SK-N-SH (cell line): ENCODE measurements around the gene AKTIP. TPM values are rescaled to one million over a fixed set of nuclear protein-coding genes. Genes with fewer than 3 reads are reported as not detected.

Experiments used
- CTCF ChIA-PET: fragments of 300-600, 350-600 bp; formaldehyde crosslinking; extraction: SDS; loops from one replicate; lab custom pipeline; 2021; lab: Yijun Ruan, JAX
- POLR2A ChIA-PET: fragments of 350-600 bp; sonication (Branson Sonifier 250); formaldehyde crosslinking; extraction: SDS; loops from one replicate; lab custom pipeline; 2020; ENCODE audit warnings: antibody characterized with exemption, inconsistent platforms; lab: Yijun Ruan, JAX
- DNase-seq: peaks from one replicate; pipeline ENCODE4 v3.0.0; 2012
- H2AFZ ChIP-seq: fragments of 200-600 bp; sonication (generic); 2 replicates; pipeline ENCODE4 v1.8.1; 2016; ENCODE audit warnings: antibody characterized with exemption, mild to moderate bottlenecking, low read depth
- H3F3A ChIP-seq: fragments of 200-600 bp; sonication (generic); replicated peaks from 2 replicates; pipeline ENCODE3; 2016; ENCODE audit warnings: antibody characterized with exemption, mild to moderate bottlenecking; ENCODE audit not compliant: insufficient read depth
- H3K27ac ChIP-seq, 2 experiments: fragments of 200-500 bp in 1 of 2; fragments of 200-600 bp in 1 of 2; sonication (Bioruptor generic) in 1 of 2; sonication (generic), shearing (Covaris generic) in 1 of 2; 2 replicates each; pipeline versions ENCODE4 v1.5.1 to v1.6.1; 2014 to 2016; ENCODE audit warnings: low read depth in 2 of 2, inconsistent platforms in 1 of 2, low read length in 1 of 2, mild to moderate bottlenecking in 1 of 2, mixed read lengths in 1 of 2
- H3K27me3 ChIP-seq: fragments of 200-600 bp; sonication (generic), shearing (Covaris generic); 2 replicates; pipeline ENCODE4 v1.6.1; 2016; ENCODE audit warnings: mixed run types; ENCODE audit not compliant: insufficient read depth
- H3K36me3 ChIP-seq, 2 experiments: fragments of 200-500 bp in 1 of 2; fragments of 200-600 bp in 1 of 2; sonication (Bioruptor generic) in 1 of 2; sonication (generic) in 1 of 2; replicated peaks in 1 of 2; 2 replicates each; pipeline versions ENCODE3 to v1.5.1; 2014 to 2016; ENCODE audit warnings: low read length in 1 of 2, mild to moderate bottlenecking in 1 of 2; ENCODE audit not compliant: insufficient read depth in 2 of 2, control insufficient read depth in 1 of 2
- H3K4me1 ChIP-seq, 2 experiments: fragments of 200-500 bp in 1 of 2; fragments of 200-600 bp in 1 of 2; sonication (Bioruptor generic) in 1 of 2; sonication (generic), shearing (Covaris generic) in 1 of 2; 2 replicates each; pipeline versions ENCODE4 v1.5.1 to v1.6.1; 2014 to 2016; ENCODE audit warnings: low read depth in 1 of 2, low read length in 1 of 2, mixed run types in 1 of 2; ENCODE audit not compliant: insufficient read depth in 2 of 2, control insufficient read depth in 1 of 2
- H3K4me2 ChIP-seq: fragments of 200-600 bp; sonication (generic), shearing (Covaris generic); 2 replicates; pipeline ENCODE4 v1.6.1; 2017; ENCODE audit warnings: mixed run types
- H3K4me3 ChIP-seq, 2 experiments: fragments of 200-500 bp in 1 of 2; fragments of 200-600 bp in 1 of 2; sonication (Bioruptor generic) in 1 of 2; sonication (generic), shearing (Covaris generic) in 1 of 2; 2 replicates each; pipeline versions ENCODE4 v1.5.1 to v1.8.1; 2014 to 2016; ENCODE audit warnings: low read depth in 2 of 2, inconsistent platforms in 1 of 2, low read length in 1 of 2, mild to moderate bottlenecking in 1 of 2, mixed read lengths in 1 of 2, moderate library complexity in 1 of 2
- H3K79me2 ChIP-seq: fragments of 200-600 bp; sonication (generic); 2 replicates; pipeline ENCODE4 v1.8.1; 2017; ENCODE audit warnings: mild to moderate bottlenecking; ENCODE audit not compliant: insufficient read depth
- H3K9ac ChIP-seq: fragments of 200-600 bp; sonication (generic); 2 replicates; pipeline ENCODE4 v1.6.1; 2017; ENCODE audit warnings: mixed run types
- H3K9me2 ChIP-seq: fragments of 200-600 bp; sonication (generic); 2 replicates; pipeline ENCODE4 v1.6.1; 2017; ENCODE audit warnings: mixed run types
- H3K9me3 ChIP-seq: fragments of 200-600 bp; sonication (generic); 2 replicates; pipeline ENCODE4 v1.6.1; 2017; ENCODE audit warnings: mixed run types, mild to moderate bottlenecking, moderate library complexity
- H4K20me1 ChIP-seq: fragments of 200-600 bp; sonication (generic); 2 replicates; pipeline ENCODE4 v1.6.1; 2017; ENCODE audit warnings: mild to moderate bottlenecking, mixed run types; ENCODE audit not compliant: insufficient read depth
- EP300 ChIP-seq, 2 experiments: IDR thresholded peaks; 2 replicates each; pipeline versions ENCODE4 v1.4.0 to v1.6.1; 2012; ENCODE audit warnings: borderline replicate concordance in 1 of 2, low read depth in 1 of 2, low read length in 1 of 2
- FOXM1 ChIP-seq: IDR thresholded peaks from 2 replicates; pipeline ENCODE4 v1.4.0; 2012; ENCODE audit warnings: low read depth, mild to moderate bottlenecking
- MAX ChIP-seq: IDR thresholded peaks from 2 replicates; pipeline ENCODE4 v1.4.0; 2012; ENCODE audit warnings: low read depth
- NFIC ChIP-seq: IDR thresholded peaks from 2 replicates; pipeline ENCODE4 v1.4.0; 2012; ENCODE audit warnings: borderline replicate concordance
- PBX3 ChIP-seq: IDR thresholded peaks from 2 replicates; pipeline ENCODE4; 2012
- REST ChIP-seq: IDR thresholded peaks from 2 replicates; pipeline ENCODE4 v1.6.1; 2012; ENCODE audit warnings: mild to moderate bottlenecking, low read depth, low read length, moderate library complexity
- RXRA ChIP-seq: IDR thresholded peaks from 2 replicates; pipeline ENCODE4 v1.4.0; 2012; ENCODE audit warnings: low read depth, mild to moderate bottlenecking, borderline replicate concordance
- TEAD4 ChIP-seq: IDR thresholded peaks from 2 replicates; pipeline ENCODE4 v1.4.0; 2012; ENCODE audit warnings: mild to moderate bottlenecking, borderline replicate concordance; ENCODE audit not compliant: insufficient read depth
- WGBS: methylation state at CpG from one replicate; pipeline ENCODE4 v1.1.6; 2017; ENCODE audit warnings: low lambda C conversion rate; 5-methylcytosine and 5-hydroxymethylcytosine counted together
- polyA plus RNA-seq, 3 experiments: library from polyadenylated mRNA; depleted of rRNA; stranded (reverse); fragments of >200 nt; gene quantifications; 2 replicates each; pipeline ENCODE4 v1.2.3, GENCODE V29; 2012
- TF ChIP-seq, protein P1 (sequence below): fragments of 200-600 bp; sonication (generic); IDR thresholded peaks from 2 replicates; pipeline ENCODE4 v1.6.1; 2017; ENCODE audit warnings: antibody characterized with exemption, mild to moderate bottlenecking, moderate library complexity
- TF ChIP-seq, protein P2 (sequence below): fragments of 150-350 bp; IDR thresholded peaks from 2 replicates; pipeline ENCODE4 v1.6.1; 2017; ENCODE audit warnings: antibody characterized with exemption, low read length, low read depth, borderline replicate concordance

The AKTIP gene
- polyA plus RNA-seq, 1 of the 3 experiments (the other 2 are of a cell fraction) = 21.0 TPM

DNA sequence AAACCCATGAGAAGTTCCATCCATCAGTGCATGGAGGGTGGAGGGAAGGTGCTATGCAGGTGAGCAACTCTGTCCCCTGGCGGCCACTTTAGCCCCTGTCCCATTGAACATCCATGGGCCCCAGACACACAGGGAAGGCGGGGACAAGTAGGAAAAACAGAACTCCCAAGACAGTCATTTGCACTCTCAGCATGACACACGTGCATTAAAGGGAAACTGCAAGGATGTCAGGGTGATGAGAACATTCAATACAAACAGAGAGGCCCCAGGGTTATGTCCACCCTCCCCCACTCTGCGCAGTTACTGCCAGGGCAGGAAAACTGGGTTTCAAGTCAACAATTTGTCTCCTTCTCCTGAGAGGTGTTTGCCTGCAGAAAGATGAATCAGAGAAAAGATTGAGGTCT lies 44.0 kb upstream of the AKTIP start:
- no peak for DNase-seq
- no peaks in the 10 kb centered on the region; the same call in 1 of the 2 replicates for H3K27me3 ChIP-seq
- ChIA-PET CTCF (no interaction called here), POLR2A (no interaction called here)
- H3K4me1 ChIP-seq = peaks cover 0 to 4% of the 10 kb centered on the region in 2 experiments; a peak in 2 of 4 replicates
- no peak for TF ChIP-seq REST
- TF ChIP-seq, protein P1, sequence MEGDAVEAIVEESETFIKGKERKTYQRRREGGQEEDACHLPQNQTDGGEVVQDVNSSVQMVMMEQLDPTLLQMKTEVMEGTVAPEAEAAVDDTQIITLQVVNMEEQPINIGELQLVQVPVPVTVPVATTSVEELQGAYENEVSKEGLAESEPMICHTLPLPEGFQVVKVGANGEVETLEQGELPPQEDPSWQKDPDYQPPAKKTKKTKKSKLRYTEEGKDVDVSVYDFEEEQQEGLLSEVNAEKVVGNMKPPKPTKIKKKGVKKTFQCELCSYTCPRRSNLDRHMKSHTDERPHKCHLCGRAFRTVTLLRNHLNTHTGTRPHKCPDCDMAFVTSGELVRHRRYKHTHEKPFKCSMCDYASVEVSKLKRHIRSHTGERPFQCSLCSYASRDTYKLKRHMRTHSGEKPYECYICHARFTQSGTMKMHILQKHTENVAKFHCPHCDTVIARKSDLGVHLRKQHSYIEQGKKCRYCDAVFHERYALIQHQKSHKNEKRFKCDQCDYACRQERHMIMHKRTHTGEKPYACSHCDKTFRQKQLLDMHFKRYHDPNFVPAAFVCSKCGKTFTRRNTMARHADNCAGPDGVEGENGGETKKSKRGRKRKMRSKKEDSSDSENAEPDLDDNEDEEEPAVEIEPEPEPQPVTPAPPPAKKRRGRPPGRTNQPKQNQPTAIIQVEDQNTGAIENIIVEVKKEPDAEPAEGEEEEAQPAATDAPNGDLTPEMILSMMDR = peak; percentile 14; the same call in 1 of the 2 replicates
- no peak overlapping the region for H3K4me2 ChIP-seq
- H2AFZ ChIP-seq = no peak overlapping the region
- H3K9ac ChIP-seq = no peak overlapping the region
- no peaks in the 10 kb centered on the region for H3K9me2 ChIP-seq
- no peaks in the 10 kb centered on the region for H3K36me3 ChIP-seq
- no peak overlapping the region for H3K4me3 ChIP-seq
- WGBS = 48% methylated on average over 4 of the region's 4 CpGs
- no peaks in the 10 kb centered on the region for H3K79me2 ChIP-seq
- H4K20me1 ChIP-seq = no peaks in the 10 kb centered on the region
- no peak overlapping the region for H3K27ac ChIP-seq
- no peaks in the 10 kb centered on the region for H3F3A ChIP-seq
- no peaks in the 10 kb centered on the region for H3K9me3 ChIP-seq

DNA sequence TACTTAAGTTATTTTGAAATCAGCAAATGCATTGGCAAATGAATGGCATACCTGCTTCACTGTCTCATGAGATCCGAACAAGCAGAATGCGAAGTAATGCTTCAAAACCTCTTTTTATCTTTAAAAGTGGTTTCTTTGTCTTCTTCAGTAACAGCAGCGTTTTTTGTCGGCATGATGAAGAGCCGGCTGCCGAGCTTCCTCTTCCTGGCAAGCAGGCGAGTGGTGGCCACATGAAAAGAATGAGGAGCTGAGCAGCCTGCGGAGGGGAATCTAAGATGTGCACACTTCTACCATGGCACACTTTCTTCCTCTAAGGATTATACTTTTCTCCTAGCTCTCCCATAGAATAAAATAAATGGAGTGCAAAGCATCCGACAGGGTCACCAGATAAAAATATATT lies 42.4 kb upstream of the AKTIP start:
- Histone ChIP-seq H3K9me3 (no peaks in the 10 kb centered on the region), H3K9ac (no peak overlapping the region), H3K27ac (no peak overlapping the region), H3K27me3 (no peaks in the 10 kb centered on the region; the same call in 1 of the 2 replicates), H3K36me3 (no peaks in the 10 kb centered on the region), H4K20me1 (no peaks in the 10 kb centered on the region), H2AFZ (no peak overlapping the region), H3K4me3 (no peak overlapping the region), H3K4me1 (peaks cover 0 to 4% of the 10 kb centered on the region in 2 experiments; a peak in 2 of 4 replicates), H3K9me2 (no peaks in the 10 kb centered on the region), H3F3A (no peaks in the 10 kb centered on the region), H3K79me2 (no peaks in the 10 kb centered on the region), H3K4me2 (no peak overlapping the region)
- CTCF ChIA-PET = interaction anchor here (0.9 to 1.7 kb wide), 2 partner anchors 15 to 1919 kb away, joined by 3 read pairs; no protein-coding TSS in a partner anchor
- DNase-seq = no peak
- WGBS = 69% methylated on average over 9 of the region's 9 CpGs
- POLR2A ChIA-PET = no interaction called here
- no peak for TF ChIP-seq MAX
- no peak for TF ChIP-seq REST
- no peak for TF ChIP-seq PBX3
- no peak for TF ChIP-seq EP300 (IDR thresholded peaks at IDR 0.05; ENCODE audit: borderline replicate concordance in 1 of 2, low read depth in 1 of 2, low read length in 1 of 2)
- TF ChIP-seq RXRA = no peak
- TF ChIP-seq, protein P2, sequence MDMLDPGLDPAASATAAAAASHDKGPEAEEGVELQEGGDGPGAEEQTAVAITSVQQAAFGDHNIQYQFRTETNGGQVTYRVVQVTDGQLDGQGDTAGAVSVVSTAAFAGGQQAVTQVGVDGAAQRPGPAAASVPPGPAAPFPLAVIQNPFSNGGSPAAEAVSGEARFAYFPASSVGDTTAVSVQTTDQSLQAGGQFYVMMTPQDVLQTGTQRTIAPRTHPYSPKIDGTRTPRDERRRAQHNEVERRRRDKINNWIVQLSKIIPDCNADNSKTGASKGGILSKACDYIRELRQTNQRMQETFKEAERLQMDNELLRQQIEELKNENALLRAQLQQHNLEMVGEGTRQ = no peak
- no peak for TF ChIP-seq TEAD4
- no peak for TF ChIP-seq FOXM1
- TF ChIP-seq, protein P1 = no peak
- no peak for TF ChIP-seq NFIC
